H1 (cell line): ENCODE measurements around the gene FBLN5. TPM values are rescaled to one million over a fixed set of nuclear protein-coding genes. Genes with fewer than 3 reads are reported as not detected.

Experiments
- CTCF ChIA-PET: fragments of 300-600 bp; sonication (Branson Sonifier 250); formaldehyde crosslinking; loops from one replicate; lab custom pipeline; 2021; ENCODE audit not compliant: partially characterized antibody; lab: Charles Lee
- POLR2A ChIA-PET: fragments of 300-600 bp; sonication (Branson Sonifier 250); formaldehyde crosslinking; loops from one replicate; lab custom pipeline; 2021; ENCODE audit warnings: inconsistent platforms; ENCODE audit not compliant: partially characterized antibody; lab: Charles Lee
- DNase-seq, 2 experiments: peaks; one replicate each; pipeline versions ENCODE4 v3.0.0 to v3.0.0-alpha.2; 2010 to 2022; ENCODE audit warnings: low spot score in 2 of 2, low read depth in 1 of 2, mixed read lengths in 1 of 2
- FAIRE-seq: peaks from 2 replicates; lab custom pipeline; 2011; peaks lifted over from hg19 to GRCh38; lab: Jason Lieb, UNC
- H2AFZ ChIP-seq: 2 replicates; pipeline ENCODE4 v1.8.1; 2012; ENCODE audit warnings: low read length, inconsistent platforms
- H2AK5ac ChIP-seq: 2 replicates; pipeline ENCODE4 v1.6.1; 2013; ENCODE audit warnings: low read depth, low read length
- H2BK120ac ChIP-seq: replicated peaks from 2 replicates; pipeline ENCODE3; 2013; ENCODE audit warnings: low read depth, low read length, inconsistent platforms
- H2BK12ac ChIP-seq: 2 replicates; pipeline ENCODE4 v1.6.1; 2013; ENCODE audit warnings: low read depth, low read length
- H2BK15ac ChIP-seq: 2 replicates; pipeline ENCODE4 v1.6.1; 2013; ENCODE audit warnings: low read length
- H2BK20ac ChIP-seq: 2 replicates; pipeline ENCODE4 v1.6.1; 2013; ENCODE audit warnings: low read length
- H2BK5ac ChIP-seq: 2 replicates; pipeline ENCODE4 v1.6.1; 2013; ENCODE audit warnings: low read depth, low read length
- H3K14ac ChIP-seq: 2 replicates; pipeline ENCODE4 v1.6.1; 2013; ENCODE audit warnings: inconsistent platforms; ENCODE audit not compliant: insufficient read length
- H3K18ac ChIP-seq: 2 replicates; pipeline ENCODE4 v1.6.1; 2013; ENCODE audit warnings: low read length; ENCODE audit errors: extremely low read depth
- H3K23ac ChIP-seq: 2 replicates; pipeline ENCODE4 v1.6.1; 2013; ENCODE audit warnings: inconsistent platforms; ENCODE audit not compliant: insufficient read length
- H3K23me2 ChIP-seq: 2 replicates; pipeline ENCODE4 v1.6.1; 2013; ENCODE audit warnings: low read depth, low read length
- H3K27ac ChIP-seq: 2 replicates; pipeline ENCODE4 v1.6.1; 2011; ENCODE audit warnings: low read depth, low read length, inconsistent platforms
- H3K27me3 ChIP-seq, 4 experiments: replicated peaks in 1 of 4; 1 replicate in 1 of 4; 2 replicates in 3 of 4; pipeline versions ENCODE4 v1.6.1 to v1.8.1; 2011 to 2013; ENCODE audit warnings: low read length in 3 of 4, mild to moderate bottlenecking in 3 of 4, inconsistent platforms in 2 of 4, mixed read lengths in 2 of 4, moderate library complexity in 1 of 4; ENCODE audit not compliant: control insufficient read depth in 3 of 4, insufficient read depth in 3 of 4; ENCODE audit errors: extremely low read depth in 1 of 4
- H3K36me3 ChIP-seq, 4 experiments: 2 replicates each; pipeline versions ENCODE4 v1.6.1 to v1.8.1; 2011 to 2013; ENCODE audit warnings: mild to moderate bottlenecking in 4 of 4, low read length in 3 of 4, moderate library complexity in 2 of 4, control low read depth in 1 of 4, inconsistent platforms in 1 of 4; ENCODE audit not compliant: insufficient read depth in 4 of 4, control insufficient read depth in 2 of 4
- H3K4ac ChIP-seq: replicated peaks from 2 replicates; pipeline ENCODE3; 2013; ENCODE audit warnings: low read length, low read depth, mixed read lengths, inconsistent platforms; ENCODE audit not compliant: insufficient read length
- H3K4me1 ChIP-seq, 4 experiments: replicated peaks in 1 of 4; 1 replicate in 1 of 4; 2 replicates in 3 of 4; pipeline versions ENCODE4 v1.6.1 to v1.8.1; 2011 to 2013; ENCODE audit warnings: low read length in 3 of 4, inconsistent platforms in 2 of 4, mixed read lengths in 1 of 4; ENCODE audit not compliant: insufficient read depth in 4 of 4, control insufficient read depth in 3 of 4
- H3K4me2 ChIP-seq, 2 experiments: 2 replicates each; pipeline versions ENCODE4 v1.6.1 to v1.8.1; 2011 to 2013; ENCODE audit warnings: low read depth in 2 of 2, low read length in 2 of 2, control low read depth in 1 of 2, inconsistent platforms in 1 of 2, mild to moderate bottlenecking in 1 of 2; ENCODE audit not compliant: insufficient read depth in 1 of 2
- H3K4me3 ChIP-seq, 4 experiments: fragments of 200-600, 300-600 bp in 1 of 4; sonication (generic), shearing (Covaris generic), sonication (Bioruptor Twin) in 1 of 4; 2 replicates each; pipeline versions ENCODE4 v1.5.1 to v1.8.1; 2011 to 2016; ENCODE audit warnings: low read length in 4 of 4, low read depth in 3 of 4, control low read depth in 2 of 4, inconsistent platforms in 2 of 4, mild to moderate bottlenecking in 2 of 4, mixed read lengths in 1 of 4, moderate library complexity in 1 of 4; ENCODE audit not compliant: insufficient read depth in 2 of 4; ENCODE audit errors: extremely low read depth in 1 of 4
- H3K56ac ChIP-seq: replicated peaks from 2 replicates; pipeline ENCODE3; 2013; ENCODE audit warnings: low read depth, mild to moderate bottlenecking, mixed read lengths, low read length, inconsistent platforms; ENCODE audit not compliant: insufficient read length
- H3K79me1 ChIP-seq: 2 replicates; pipeline ENCODE4 v1.6.1; 2013; ENCODE audit warnings: low read depth, low read length, control low read depth
- H3K79me2 ChIP-seq, 2 experiments: 2 replicates each; pipeline versions ENCODE4 v1.6.1 to v1.8.1; 2012 to 2013; ENCODE audit warnings: low read length in 2 of 2, mild to moderate bottlenecking in 2 of 2, inconsistent platforms in 1 of 2; ENCODE audit not compliant: insufficient read depth in 2 of 2, control insufficient read depth in 1 of 2
- H3K9ac ChIP-seq, 4 experiments: replicated peaks in 1 of 4; 1 replicate in 1 of 4; 2 replicates in 3 of 4; pipeline versions ENCODE4 v1.6.1 to v1.8.1; 2011 to 2013; ENCODE audit warnings: low read depth in 3 of 4, low read length in 3 of 4, control low read depth in 2 of 4, mild to moderate bottlenecking in 2 of 4, moderate library complexity in 2 of 4, inconsistent platforms in 1 of 4; ENCODE audit errors: extremely low read depth in 1 of 4
- H3K9me3 ChIP-seq, 2 experiments: 2 replicates each; pipeline versions ENCODE4 v1.6.1 to v1.8.1; 2012 to 2013; ENCODE audit warnings: mild to moderate bottlenecking in 2 of 2, moderate library complexity in 2 of 2, control low read depth in 1 of 2, inconsistent platforms in 1 of 2, low read depth in 1 of 2, low read length in 1 of 2, mixed read lengths in 1 of 2; ENCODE audit not compliant: insufficient read depth in 2 of 2
- H4K20me1 ChIP-seq, 2 experiments: replicated peaks in 1 of 2; 2 replicates each; pipeline versions ENCODE3 to v1.8.1; 2011 to 2013; ENCODE audit warnings: inconsistent platforms in 2 of 2, low read length in 2 of 2, mild to moderate bottlenecking in 1 of 2; ENCODE audit not compliant: insufficient read depth in 2 of 2, control insufficient read depth in 1 of 2
- H4K5ac ChIP-seq: 2 replicates; pipeline ENCODE4 v1.6.1; 2013; ENCODE audit warnings: low read length, low read depth, mixed read lengths, inconsistent platforms; ENCODE audit not compliant: insufficient read length
- H4K8ac ChIP-seq: 2 replicates; pipeline ENCODE4 v1.8.0; 2013; ENCODE audit warnings: mild to moderate bottlenecking, moderate library complexity, low read length, inconsistent platforms; ENCODE audit not compliant: insufficient read depth; ENCODE audit errors: extremely low read depth
- H4K91ac ChIP-seq: replicated peaks from 2 replicates; pipeline ENCODE3; 2013; ENCODE audit warnings: low read length, mixed read lengths, inconsistent platforms; ENCODE audit not compliant: insufficient read length
- BCL11A ChIP-seq, 2 experiments: IDR thresholded peaks; one replicate each; pipeline ENCODE4 v1.6.1; 2011; ENCODE audit warnings: low read depth in 2 of 2, low read length in 2 of 2, mild to moderate bottlenecking in 2 of 2
- CHD2 ChIP-seq: IDR thresholded peaks from 2 replicates; pipeline ENCODE4 v1.6.1; 2012; ENCODE audit warnings: low read length, improper control_type of control experiment
- CREB1 ChIP-seq: IDR thresholded peaks from 2 replicates; pipeline ENCODE4 v1.6.1; 2012; ENCODE audit warnings: inconsistent platforms
- FOSL1 ChIP-seq: IDR thresholded peaks from 2 replicates; pipeline ENCODE4 v1.6.1; 2011; ENCODE audit warnings: mild to moderate bottlenecking, low read depth, low read length, moderate library complexity; ENCODE audit not compliant: insufficient read depth
- GABPA ChIP-seq: IDR thresholded peaks from 2 replicates; pipeline ENCODE4 v1.6.1; 2011; ENCODE audit warnings: mild to moderate bottlenecking, low read length, moderate library complexity, borderline replicate concordance; ENCODE audit not compliant: insufficient read depth
- JUN ChIP-seq: IDR thresholded peaks from 2 replicates; pipeline ENCODE4 v1.6.1; 2011; ENCODE audit warnings: low read depth, mild to moderate bottlenecking, improper control_type of control experiment, low read length
- PHF8 ChIP-seq: fragments of 200-600 bp; sonication (generic); conservative IDR thresholded peaks from 2 replicates; pipeline ENCODE4 v1.7.1; 2012; ENCODE audit warnings: low read depth, mild to moderate bottlenecking, inconsistent platforms, low read length, moderate library complexity
- POLR2A ChIP-seq, 2 experiments: IDR thresholded peaks; 1 replicate in 1 of 2; 2 replicates in 1 of 2; pipeline ENCODE4 v1.6.1; 2011; ENCODE audit warnings: low read depth in 2 of 2, low read length in 2 of 2, mild to moderate bottlenecking in 2 of 2; ENCODE audit errors: control extremely low read depth in 1 of 2
- POU5F1 ChIP-seq: IDR thresholded peaks from 2 replicates; pipeline ENCODE4 v1.6.1; 2011; ENCODE audit warnings: low read depth, mild to moderate bottlenecking, low read length, moderate library complexity
- RXRA ChIP-seq: IDR thresholded peaks from 2 replicates; pipeline ENCODE4 v1.6.1; 2011; ENCODE audit warnings: low read depth, mild to moderate bottlenecking, low read length, moderate library complexity; ENCODE audit not compliant: insufficient read depth
- SIN3A ChIP-seq, 2 experiments: IDR thresholded peaks in 1 of 2; conservative IDR thresholded peaks in 1 of 2; 2 replicates each; pipeline ENCODE4 v1.6.1; 2011 to 2012; ENCODE audit warnings: low read length in 2 of 2, improper control_type of control experiment in 1 of 2, low read depth in 1 of 2, mild to moderate bottlenecking in 1 of 2
- SIX5 ChIP-seq: IDR thresholded peaks from 2 replicates; pipeline ENCODE4 v1.6.1; 2011; ENCODE audit warnings: mild to moderate bottlenecking, low read depth, low read length
- SP1 ChIP-seq: IDR thresholded peaks from 2 replicates; pipeline ENCODE4 v1.6.1; 2011; ENCODE audit warnings: low read depth, low read length
- SP2 ChIP-seq: IDR thresholded peaks from 2 replicates; pipeline ENCODE4 v1.6.1; 2012; ENCODE audit warnings: mild to moderate bottlenecking, low read length, inconsistent platforms
- YY1 ChIP-seq: IDR thresholded peaks from 2 replicates; pipeline ENCODE4 v1.6.1; 2011; ENCODE audit warnings: low read depth, mild to moderate bottlenecking, low read length
- WGBS, 2 experiments: shearing (Covaris generic) in 1 of 2; methylation state at CpG; one replicate each; pipeline versions ENCODE4 v1.1.6 to v1.1.7; 2013 to 2015; ENCODE audit warnings: low lambda C conversion rate in 2 of 2, mixed read lengths in 2 of 2, inconsistent platforms in 1 of 2, low coverage in 1 of 2, missing lambda C conversion rate in 1 of 2; ENCODE audit not compliant: insufficient replicate concordance in 2 of 2, insufficient coverage in 1 of 2, insufficient read length in 1 of 2; ENCODE audit errors: extremely low coverage in 1 of 2, missing lambda C conversion rate in 1 of 2; 5-methylcytosine and 5-hydroxymethylcytosine counted together
- polyA plus RNA-seq, 7 experiments: library from polyadenylated mRNA; depleted of rRNA in 3 of 7; stranded (reverse) in 5 of 7; unstranded in 2 of 7; fragments of >200 nt in 5 of 7; fragments of 200-250 nt in 2 of 7; gene quantifications; 1 replicate in 5 of 7; 2 replicates in 1 of 7; 4 replicates in 1 of 7; pipeline versions ENCODE4 v1.2.1 to v1.2.3, GENCODE V29; 2011 to 2013; ENCODE audit warnings: missing spikeins in 2 of 7, mixed read lengths in 2 of 7
- total RNA-seq: library from RNA; stranded (reverse); fragmentation: NEBNext Ultra II Directional; extraction: Animal tissue kit (Norgen Biotek cat#: 25700); gene quantifications from 2 replicates; pipeline ENCODE4 v1.2.1, GENCODE V29; 2021
- TF ChIP-seq, protein P1 (sequence below): IDR thresholded peaks from 2 replicates; pipeline ENCODE4 v1.6.1; 2012; ENCODE audit warnings: inconsistent platforms

The FBLN5 gene
- total and polyA plus RNA-seq, 2 of the 8 experiments (the other 6 are each of a cell fraction or from before 2014, with no cell fraction given) = 0.88 to 3.5 TPM

DNA sequence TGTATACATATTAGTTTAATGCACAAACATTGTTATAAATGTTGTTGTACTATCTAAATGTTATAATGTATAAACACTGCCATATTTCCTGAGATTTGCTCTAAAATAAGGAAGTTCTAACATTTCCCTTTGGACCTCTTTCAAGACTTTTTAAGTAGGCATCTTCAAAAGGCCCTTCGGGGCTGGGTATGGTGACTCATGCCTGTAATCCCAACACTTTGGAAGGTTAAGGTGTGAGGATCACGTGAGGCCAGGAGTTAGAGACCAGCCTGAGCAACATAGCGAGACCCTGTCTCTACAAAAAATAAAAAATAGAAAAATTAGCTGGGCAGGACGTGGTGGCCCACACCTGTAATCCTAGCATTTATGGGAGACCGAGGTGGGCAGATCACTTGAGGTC, 35.5 kb downstream of the FBLN5 start:
- no peak overlapping the region for H2BK20ac ChIP-seq
- no peaks in the 10 kb centered on the region for H3K36me3 ChIP-seq
- no peaks in the 10 kb centered on the region for H3K79me2 ChIP-seq
- H3K4me1 ChIP-seq = no peaks in the 10 kb centered on the region
- DNase-seq (no peak), FAIRE-seq (no peak)
- no peak overlapping the region for H3K4me3 ChIP-seq
- WGBS, 2 experiments = 79% methylated on average over 5 of the region's 5 CpGs; no CpG with 5 or more reads in 1 of the 2 experiments
- no peaks in the 10 kb centered on the region for H3K79me1 ChIP-seq
- H4K8ac ChIP-seq = no peak overlapping the region
- no peak overlapping the region for H3K14ac ChIP-seq
- H3K27ac ChIP-seq = no peak overlapping the region
- no peaks in the 10 kb centered on the region for H4K20me1 ChIP-seq
- H3K23me2 ChIP-seq = no peaks in the 10 kb centered on the region
- no peak overlapping the region for H2AK5ac ChIP-seq
- no peak overlapping the region for H4K91ac ChIP-seq
- no peak overlapping the region for H3K56ac ChIP-seq
- no peaks in the 10 kb centered on the region for H3K9me3 ChIP-seq
- no peak overlapping the region for H3K18ac ChIP-seq
- CTCF ChIA-PET = interaction anchor here (0.7 to 2.8 kb wide), 19 partner anchors 8 to 403 kb away, joined by 3 to 15 read pairs (median 6); no protein-coding TSS in a partner anchor
- H2BK12ac ChIP-seq = no peak overlapping the region
- H3K23ac ChIP-seq = no peak overlapping the region
- H3K9ac ChIP-seq = no peak overlapping the region
- H2BK15ac ChIP-seq = no peak overlapping the region
- no peaks in the 10 kb centered on the region for H3K27me3 ChIP-seq
- POLR2A ChIA-PET = no interaction called here
- H2BK120ac ChIP-seq = no peak overlapping the region
- H2BK5ac ChIP-seq = no peak overlapping the region
- no peak overlapping the region for H2AFZ ChIP-seq
- H3K4me2 ChIP-seq = no peak overlapping the region
- no peak overlapping the region for H3K4ac ChIP-seq
- no peak overlapping the region for H4K5ac ChIP-seq
- TF ChIP-seq SIN3A (conservative IDR thresholded peaks at IDR 0.05 in 1 of 2, IDR thresholded peaks at IDR 0.05 in 1 of 2; ENCODE audit: low read depth in 1 of 2, low read length in 2 of 2) (no peak), GABPA (no peak), POU5F1 (no peak), CHD2 (no peak), FOSL1 (no peak), CREB1 (no peak), YY1 (no peak), PHF8 (no peak), SP2 (no peak), JUN (no peak), BCL11A (IDR thresholded peaks at IDR 0.05; ENCODE audit: low read depth in 2 of 2, low read length in 2 of 2) (no peak), SP1 (no peak), SIX5 (no peak), RXRA (no peak), POLR2A (IDR thresholded peaks at IDR 0.05; ENCODE audit: control extremely low read depth in 1 of 2, low read depth in 2 of 2, low read length in 2 of 2) (no peak)
- TF ChIP-seq, protein P1, sequence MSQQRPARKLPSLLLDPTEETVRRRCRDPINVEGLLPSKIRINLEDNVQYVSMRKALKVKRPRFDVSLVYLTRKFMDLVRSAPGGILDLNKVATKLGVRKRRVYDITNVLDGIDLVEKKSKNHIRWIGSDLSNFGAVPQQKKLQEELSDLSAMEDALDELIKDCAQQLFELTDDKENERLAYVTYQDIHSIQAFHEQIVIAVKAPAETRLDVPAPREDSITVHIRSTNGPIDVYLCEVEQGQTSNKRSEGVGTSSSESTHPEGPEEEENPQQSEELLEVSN = no peak
